HEK293T (cell line): Measurements from ENCODE around the gene POLR2E.

ENCODE experiments used
- ARNT ChIP-seq: fragments of 450-650 bp; IDR thresholded peaks from 2 replicates; pipeline ENCODE4 v1.6.1; 2017; ENCODE audit warnings: mild to moderate bottlenecking
- BHLHE40 ChIP-seq: fragments of 450-650 bp; IDR thresholded peaks from 2 replicates; pipeline ENCODE4 v1.6.1; 2016; ENCODE audit warnings: mild to moderate bottlenecking, moderate library complexity, borderline replicate concordance
- FOXK2 ChIP-seq: fragments of 450-650 bp; IDR thresholded peaks from 2 replicates; pipeline ENCODE4 v1.6.1; 2016; ENCODE audit warnings: mild to moderate bottlenecking
- HDGF ChIP-seq: fragments of 450-650 bp; IDR thresholded peaks from 2 replicates; pipeline ENCODE4 v1.6.1; 2017; ENCODE audit warnings: antibody characterized with exemption, borderline replicate concordance
- L3MBTL2 ChIP-seq: fragments of 450-650 bp; conservative IDR thresholded peaks from 2 replicates; pipeline ENCODE4 v1.6.1; 2016; ENCODE audit warnings: mild to moderate bottlenecking
- SP1 ChIP-seq: fragments of 450-650 bp; IDR thresholded peaks from 2 replicates; pipeline ENCODE4 v1.6.1; 2017
- SUZ12 ChIP-seq: fragments of 450-650 bp; IDR thresholded peaks from 2 replicates; pipeline ENCODE4 v1.6.1; 2016; ENCODE audit warnings: mild to moderate bottlenecking
- TARDBP ChIP-seq: fragments of 450-650 bp; IDR thresholded peaks from 2 replicates; pipeline ENCODE4 v1.6.1; 2016
- TF ChIP-seq, protein P1 (sequence below): fragments of 450-650 bp; IDR thresholded peaks from 2 replicates; pipeline ENCODE4 v1.6.1; 2016

DNA sequence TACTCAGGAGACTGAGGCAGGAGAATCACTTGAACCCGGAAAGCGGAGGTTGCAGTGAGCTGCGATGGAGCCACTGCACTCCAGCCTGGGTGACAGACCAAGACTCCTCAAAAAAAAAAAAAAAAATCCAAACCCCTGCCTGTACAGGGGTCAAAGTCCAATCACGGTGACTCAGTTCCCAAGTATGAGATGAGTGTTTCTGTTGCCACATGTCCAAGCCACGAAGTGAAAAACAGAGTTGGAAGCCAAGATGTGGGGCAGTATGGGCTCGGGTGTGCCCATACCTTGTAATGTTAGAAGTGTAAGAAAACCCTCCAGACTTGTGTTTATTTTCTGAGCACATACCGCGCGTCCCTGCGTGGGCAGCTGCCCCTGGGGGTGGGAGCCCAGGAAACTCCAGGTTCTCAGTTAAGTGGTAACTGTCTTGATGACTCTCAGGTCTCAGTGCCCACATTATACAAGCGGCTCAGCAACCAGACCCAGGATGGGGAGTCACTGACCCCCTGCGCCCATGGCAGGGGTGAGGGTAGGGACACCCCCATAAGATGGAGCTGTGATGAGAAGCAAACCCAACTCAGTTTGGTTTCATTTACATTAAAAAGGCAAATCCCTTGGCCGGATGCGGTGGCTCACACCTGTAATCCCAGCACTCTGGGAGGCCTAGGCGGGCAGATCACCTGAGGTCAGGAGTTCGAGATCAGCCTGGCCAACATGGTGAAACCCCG is 7.4 kb upstream of the POLR2E start:
- no peak for TF ChIP-seq TARDBP
- TF ChIP-seq HDGF: no peak
- TF ChIP-seq BHLHE40: no peak
- no peak for TF ChIP-seq FOXK2
- no peak for TF ChIP-seq ARNT
- no peak for TF ChIP-seq SUZ12
- TF ChIP-seq L3MBTL2: no peak
- TF ChIP-seq, protein P1, sequence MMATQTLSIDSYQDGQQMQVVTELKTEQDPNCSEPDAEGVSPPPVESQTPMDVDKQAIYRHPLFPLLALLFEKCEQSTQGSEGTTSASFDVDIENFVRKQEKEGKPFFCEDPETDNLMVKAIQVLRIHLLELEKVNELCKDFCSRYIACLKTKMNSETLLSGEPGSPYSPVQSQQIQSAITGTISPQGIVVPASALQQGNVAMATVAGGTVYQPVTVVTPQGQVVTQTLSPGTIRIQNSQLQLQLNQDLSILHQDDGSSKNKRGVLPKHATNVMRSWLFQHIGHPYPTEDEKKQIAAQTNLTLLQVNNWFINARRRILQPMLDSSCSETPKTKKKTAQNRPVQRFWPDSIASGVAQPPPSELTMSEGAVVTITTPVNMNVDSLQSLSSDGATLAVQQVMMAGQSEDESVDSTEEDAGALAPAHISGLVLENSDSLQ: no peak
- no peak for TF ChIP-seq SP1
